Endodermal cell (in vitro differentiated cells): ENCODE data around the gene NIM1K. TPM values are rescaled to one million over a fixed set of nuclear protein-coding genes. Genes with fewer than 3 reads are reported as not detected.

Experiments used
- DNase-seq: peaks from one replicate; pipeline ENCODE4 v3.0.0-alpha.2; 2017
- H3K27ac ChIP-seq: 2 replicates; pipeline ENCODE4 v1.5.1; 2013; ENCODE audit warnings: mild to moderate bottlenecking, low read depth, low read length, moderate library complexity
- H3K27me3 ChIP-seq: 2 replicates; pipeline ENCODE4 v1.6.1; 2013; ENCODE audit warnings: mild to moderate bottlenecking, low read length, moderate library complexity; ENCODE audit not compliant: insufficient read depth, control insufficient read depth, poor library complexity, severe bottlenecking
- H3K36me3 ChIP-seq: 2 replicates; pipeline ENCODE4 v1.7.0; 2013; ENCODE audit warnings: mild to moderate bottlenecking, low read length, moderate library complexity; ENCODE audit not compliant: control insufficient read depth, insufficient read depth
- H3K4me1 ChIP-seq: one replicate; pipeline ENCODE4 v1.7.0; 2013; ENCODE audit warnings: low read length; ENCODE audit not compliant: control insufficient read depth, insufficient read depth
- H3K4me3 ChIP-seq: 2 replicates; pipeline ENCODE4 v1.5.1; 2013; ENCODE audit warnings: mild to moderate bottlenecking, low read length, moderate library complexity
- H3K9ac ChIP-seq: 2 replicates; pipeline ENCODE4 v1.6.1; 2013; ENCODE audit warnings: mild to moderate bottlenecking, low read length, moderate library complexity; ENCODE audit not compliant: poor library complexity, severe bottlenecking; ENCODE audit errors: extremely low read depth
- H3K9me3 ChIP-seq: 2 replicates; pipeline ENCODE4 v1.6.1; 2013; ENCODE audit warnings: mild to moderate bottlenecking, low read length, moderate library complexity; ENCODE audit not compliant: control insufficient read depth
- H3K27ac Mint-ChIP-seq: 2 replicates; pipeline ENCODE4 v1.8.0; 2020; ENCODE audit warnings: mixed read lengths
- H3K27me3 Mint-ChIP-seq: 2 replicates; pipeline ENCODE4 v1.8.0; 2021; ENCODE audit warnings: mild to moderate bottlenecking, mixed read lengths; ENCODE audit not compliant: insufficient read depth
- H3K36me3 Mint-ChIP-seq: 2 replicates; pipeline ENCODE4 v1.8.0; 2020; ENCODE audit warnings: low read depth, mixed read lengths
- H3K4me1 Mint-ChIP-seq: 2 replicates; pipeline ENCODE4 v1.8.0; 2020; ENCODE audit warnings: mixed read lengths
- H3K4me3 Mint-ChIP-seq: 2 replicates; pipeline ENCODE4 v1.8.0; 2020; ENCODE audit warnings: mild to moderate bottlenecking, moderate library complexity, mixed read lengths
- H3K9me3 Mint-ChIP-seq: 2 replicates; pipeline ENCODE4 v1.8.0; 2020; ENCODE audit warnings: mild to moderate bottlenecking, mixed read lengths
- CTCF ChIP-seq: fragments of 200-600 bp; sonication (generic); conservative IDR thresholded peaks from 2 replicates; pipeline ENCODE4 v1.5.0; 2021; ENCODE audit warnings: antibody characterized with exemption, mild to moderate bottlenecking
- WGBS, 2 experiments: methylation state at CpG; one replicate each; pipeline versions ENCODE4 v1.1.5 to v1.1.7; 2013; ENCODE audit warnings: missing lambda C conversion rate in 2 of 2, mixed read lengths in 1 of 2; ENCODE audit not compliant: insufficient coverage in 1 of 2, insufficient read length in 1 of 2; 5-methylcytosine and 5-hydroxymethylcytosine counted together
- total RNA-seq, 2 donors: library from RNA; stranded (reverse); fragmentation: NEBNext Ultra II Directional in 1 of 2; extraction: Animal tissue kit (Norgen Biotek cat#: 25700) in 1 of 2; gene quantifications; 2 replicates in 1 of 2; 3 replicates in 1 of 2; pipeline ENCODE4 v1.2.1, GENCODE V29; 2021

NIM1K gene
- total RNA-seq, 2 donors from 2014 or later: not detected

GRCh38 chr5:43150748-43151147 lies 41.3 kb upstream of the NIM1K start:
- Mint-ChIP-seq H3K27me3 (no peaks in the 10 kb centered on the region), H3K36me3 (peaks cover 47% of the 10 kb centered on the region), H3K4me3 (no peak overlapping the region), H3K4me1 (peaks cover 14% of the 10 kb centered on the region), H3K9me3 (no peaks in the 10 kb centered on the region), H3K27ac (no peak overlapping the region)
- no peak for DNase-seq
- WGBS, 2 experiments: 91 to 100% methylated on average over 1 to 2 of the region's 2 CpGs
- TF ChIP-seq CTCF: no peak
- Histone ChIP-seq H3K27me3 (no peaks in the 10 kb centered on the region), H3K27ac (no peak overlapping the region), H3K4me3 (no peak overlapping the region), H3K36me3 (peaks cover 45% of the 10 kb centered on the region), H3K4me1 (peaks cover 1% of the 10 kb centered on the region), H3K9me3 (peaks cover 2% of the 10 kb centered on the region), H3K9ac (no peak overlapping the region)

GRCh38 chr5:43152946-43153345 lies 39.1 kb upstream of the NIM1K start:
- Mint-ChIP-seq H3K4me3 (no peak overlapping the region), H3K27ac (no peak overlapping the region), H3K4me1 (peaks cover 20% of the 10 kb centered on the region), H3K36me3 (peaks cover 35% of the 10 kb centered on the region), H3K27me3 (no peaks in the 10 kb centered on the region), H3K9me3 (no peaks in the 10 kb centered on the region)
- Histone ChIP-seq H3K9me3 (no peaks in the 10 kb centered on the region), H3K9ac (no peak overlapping the region), H3K27ac (no peak overlapping the region), H3K4me3 (no peak overlapping the region), H3K36me3 (peaks cover 39% of the 10 kb centered on the region), H3K27me3 (no peaks in the 10 kb centered on the region), H3K4me1 (peaks cover 2% of the 10 kb centered on the region)
- TF ChIP-seq CTCF: no peak
- whole genome bisulfite sequencing, 2 experiments: 97 to 100% methylated on average over 2 to 3 of the region's 3 CpGs
- DNase-seq: no peak

GRCh38 chr5:43154469-43154868 lies 37.6 kb upstream of the NIM1K start:
- Histone ChIP-seq H3K36me3 (peaks cover 44% of the 10 kb centered on the region), H3K4me1 (peaks cover 2% of the 10 kb centered on the region), H3K27ac (no peak overlapping the region), H3K9ac (no peak overlapping the region), H3K9me3 (no peaks in the 10 kb centered on the region), H3K27me3 (no peaks in the 10 kb centered on the region), H3K4me3 (no peak overlapping the region)
- Mint-ChIP-seq H3K27me3 (no peaks in the 10 kb centered on the region), H3K27ac (no peak overlapping the region), H3K36me3 (peaks cover 39% of the 10 kb centered on the region), H3K4me3 (no peak overlapping the region), H3K4me1 (peaks cover 20% of the 10 kb centered on the region), H3K9me3 (no peaks in the 10 kb centered on the region)
- TF ChIP-seq CTCF: no peak
- WGBS, 2 experiments: 91 to 98% methylated on average over 4 of the region's 4 CpGs
- DNase-seq: no peak
